Progenitor cell of endocrine pancreas (in vitro differentiated cells): ENCODE measurements around the gene SCNN1A. TPM values are rescaled to one million over a fixed set of nuclear protein-coding genes. Genes with fewer than 3 reads are reported as not detected.
A peak's percentile ranks its signal among the peaks of the same experiment; 100 is the strongest.

Experiments used
- DNase-seq: peaks from one replicate; pipeline ENCODE4 v3.0.0; 2021; ENCODE audit warnings: low spot score; ENCODE audit not compliant: unreplicated experiment
- H3K27ac Mint-ChIP-seq: 2 replicates; pipeline ENCODE4 v1.8.0; 2021; ENCODE audit warnings: mild to moderate bottlenecking, moderate library complexity, mixed read lengths
- H3K27me3 Mint-ChIP-seq: 2 replicates; pipeline ENCODE4 v1.8.0; 2021; ENCODE audit warnings: mixed read lengths
- H3K36me3 Mint-ChIP-seq: 2 replicates; pipeline ENCODE4 v1.8.0; 2022; ENCODE audit warnings: mixed read lengths; ENCODE audit not compliant: insufficient read depth
- H3K4me1 Mint-ChIP-seq: 2 replicates; pipeline ENCODE4 v1.8.0; 2021; ENCODE audit warnings: low read depth, mixed read lengths
- H3K4me3 Mint-ChIP-seq: 2 replicates; pipeline ENCODE4 v1.8.0; 2021; ENCODE audit warnings: low read depth, mild to moderate bottlenecking, moderate library complexity, mixed read lengths
- H3K9me3 Mint-ChIP-seq: 2 replicates; pipeline ENCODE4 v1.8.0; 2021; ENCODE audit warnings: low read depth, mixed read lengths
- CTCF ChIP-seq: fragments of 200-600 bp; sonication (generic); IDR thresholded peaks from one replicate; pipeline ENCODE4 v1.5.0; 2021; ENCODE audit warnings: antibody characterized with exemption, mild to moderate bottlenecking; ENCODE audit not compliant: unreplicated experiment
- total RNA-seq: library from RNA; stranded (reverse); gene quantifications from 2 replicates; pipeline ENCODE4 v1.2.1, GENCODE V29; 2021

The SCNN1A gene
- total RNA-seq, 1 donor from 2014 or later = 14.3 TPM

DNA sequence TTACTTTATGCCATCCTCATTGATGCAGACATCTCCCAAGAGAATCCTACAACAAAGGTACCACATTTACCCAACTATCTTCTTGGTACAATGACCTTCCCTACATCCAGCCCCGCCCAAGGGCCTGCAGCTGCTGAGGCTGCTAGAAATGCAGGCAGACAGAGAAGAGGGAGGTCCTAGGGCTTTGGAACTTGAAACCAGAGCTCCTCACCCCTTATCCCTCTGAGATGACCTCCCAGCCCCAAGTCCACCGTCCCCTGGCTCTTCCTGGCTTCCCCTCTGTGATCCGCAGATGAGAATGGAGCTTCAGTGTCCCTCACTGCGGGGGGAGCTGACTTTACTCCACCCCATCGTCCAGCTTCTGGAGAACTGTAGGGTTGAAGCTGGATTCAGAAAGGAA lies 31.8 kb downstream of the SCNN1A start:
- no peak overlapping the region for H3K27ac Mint-ChIP-seq
- no peak for TF ChIP-seq CTCF
- DNase-seq = no peak
- no peaks in the 10 kb centered on the region for H3K36me3 Mint-ChIP-seq
- H3K4me3 Mint-ChIP-seq = no peak overlapping the region
- H3K9me3 Mint-ChIP-seq = no peaks in the 10 kb centered on the region
- H3K27me3 Mint-ChIP-seq = peaks cover 4% of the 10 kb centered on the region
- peaks cover 12% of the 10 kb centered on the region for H3K4me1 Mint-ChIP-seq

GRCh38 chr12:6342140-6342889 lies 33.0 kb downstream of the SCNN1A start:
- Mint-ChIP-seq H3K27me3 (peaks cover 4% of the 10 kb centered on the region), H3K27ac (no peak overlapping the region), H3K9me3 (no peaks in the 10 kb centered on the region), H3K4me3 (no peak overlapping the region), H3K4me1 (peaks cover 12% of the 10 kb centered on the region), H3K36me3 (no peaks in the 10 kb centered on the region)
- TF ChIP-seq CTCF = no peak
- DNase-seq = no peak

DNA sequence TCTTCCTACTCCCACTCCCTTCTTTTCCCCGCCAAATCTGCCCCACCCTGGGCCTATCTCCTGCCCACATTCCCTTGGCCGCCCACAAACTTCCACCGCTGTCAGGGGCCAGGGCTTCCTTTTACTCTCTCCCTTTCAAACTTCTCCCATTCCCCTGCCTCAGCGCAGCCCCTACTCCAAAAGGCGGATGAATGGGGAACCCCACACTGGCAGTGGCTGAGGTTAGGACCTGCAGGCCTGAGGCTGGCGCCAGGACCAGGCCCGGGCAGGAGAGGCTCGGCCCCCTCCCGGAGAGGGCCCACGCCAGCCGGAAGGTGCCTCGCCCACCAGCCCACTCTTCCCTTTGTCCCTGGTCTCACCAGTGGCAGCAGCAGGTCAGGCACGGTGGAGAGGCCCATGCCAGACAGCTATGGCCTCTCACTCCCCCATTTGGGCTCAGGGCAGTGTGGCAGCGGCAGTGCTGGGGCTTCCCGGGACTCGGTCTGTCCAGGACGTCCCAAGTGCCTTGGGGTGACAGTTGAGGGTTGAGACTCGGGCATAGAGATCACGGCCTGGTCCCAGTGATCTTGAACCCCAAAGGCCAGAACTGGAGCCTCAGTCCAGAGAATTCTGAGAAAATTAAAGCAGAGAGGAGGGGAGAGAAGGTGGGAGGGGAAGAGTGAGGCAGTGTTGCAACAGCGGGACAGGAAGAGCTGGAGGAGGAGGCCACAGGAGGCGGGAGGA lies 33.8 kb downstream of the SCNN1A start, which contains the start of gene TNFRSF1A:
TNFRSF1A (minus strand) TSS at position 660 of the 723 bp plus-strand sequence; CDS start at position 398, 262 bp downstream.
- TF ChIP-seq CTCF = no peak
- no peaks in the 10 kb centered on the region for H3K27me3 Mint-ChIP-seq
- H3K4me3 Mint-ChIP-seq = no peak within 1 kb of the TSS
- H3K27ac Mint-ChIP-seq = no peak within 1 kb of the TSS
- H3K36me3 Mint-ChIP-seq = no peaks in the 10 kb centered on the region
- peak; percentile 34 for DNase-seq
- H3K4me1 Mint-ChIP-seq = peaks cover 17% of the 10 kb centered on the region
- H3K9me3 Mint-ChIP-seq = no peaks in the 10 kb centered on the region

DNA sequence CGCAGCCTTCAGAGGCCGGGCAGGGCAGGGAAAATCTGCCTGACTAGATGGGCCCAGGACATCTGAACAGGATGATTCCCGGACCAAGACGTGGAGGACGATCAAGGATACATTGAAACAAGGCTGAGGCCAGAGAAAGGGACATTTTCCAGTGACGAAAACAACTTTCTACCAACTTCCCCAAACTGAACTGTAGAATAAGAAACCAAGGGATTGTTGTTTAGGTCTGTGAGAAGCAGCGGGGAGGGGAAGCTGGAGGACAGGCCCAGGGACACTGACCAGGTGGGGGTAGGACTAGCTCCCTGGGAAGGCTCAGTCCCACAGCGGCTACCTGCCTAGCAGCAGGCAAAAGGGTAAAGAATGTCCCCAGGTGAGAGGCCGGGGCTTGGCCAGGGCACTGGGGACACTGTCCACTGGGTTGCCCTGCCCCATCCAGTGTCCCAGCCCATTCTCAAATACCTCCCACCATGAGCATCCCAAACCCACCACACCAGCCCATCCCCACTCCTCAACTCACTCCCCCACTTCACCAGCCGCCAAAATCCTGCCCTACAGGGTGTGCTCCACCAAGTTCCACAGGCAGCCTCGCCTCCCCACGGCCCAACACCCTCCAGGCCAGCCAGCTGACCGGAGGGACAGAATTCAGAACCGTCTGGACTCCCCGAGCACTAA lies 34.5 kb downstream of the SCNN1A start:
- no peak overlapping the region for H3K4me3 Mint-ChIP-seq
- TF ChIP-seq CTCF = no peak
- H3K27ac Mint-ChIP-seq = no peak overlapping the region
- H3K36me3 Mint-ChIP-seq = no peaks in the 10 kb centered on the region
- H3K27me3 Mint-ChIP-seq = no peaks in the 10 kb centered on the region
- H3K9me3 Mint-ChIP-seq = no peaks in the 10 kb centered on the region
- DNase-seq = no peak
- peaks cover 24% of the 10 kb centered on the region for H3K4me1 Mint-ChIP-seq

DNA sequence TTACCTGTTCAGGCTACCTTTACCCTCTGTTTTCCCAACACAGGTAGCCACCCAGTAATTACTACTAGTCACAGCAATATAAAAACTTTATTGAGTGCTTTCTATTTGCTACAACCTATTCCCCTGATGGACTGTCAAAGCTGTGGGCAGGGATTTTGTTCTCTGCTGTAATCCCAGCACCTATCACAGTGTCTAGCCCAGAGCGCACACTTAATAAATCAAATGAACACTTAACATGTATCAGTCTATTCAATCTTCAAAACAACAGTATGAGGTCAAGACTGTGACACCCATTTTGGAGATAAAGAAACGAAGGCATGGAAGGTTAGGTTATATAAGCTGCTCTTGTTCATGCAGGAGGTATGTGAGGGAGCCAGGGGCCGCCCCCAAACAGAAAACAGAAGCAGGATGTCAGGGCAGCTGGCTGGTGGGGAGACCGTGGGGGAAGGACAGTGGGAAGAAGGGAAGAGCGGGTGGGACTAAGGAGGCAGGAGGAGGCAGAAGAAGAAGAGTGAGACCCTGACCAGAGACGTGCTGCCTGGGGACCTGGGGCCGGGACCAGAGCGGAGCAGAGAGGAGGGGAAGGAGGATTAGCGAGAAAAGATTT lies 35.2 kb downstream of the SCNN1A start:
- H3K4me3 Mint-ChIP-seq = no peak overlapping the region
- DNase-seq = no peak
- H3K9me3 Mint-ChIP-seq = no peaks in the 10 kb centered on the region
- no peaks in the 10 kb centered on the region for H3K27me3 Mint-ChIP-seq
- H3K27ac Mint-ChIP-seq = no peak overlapping the region
- H3K4me1 Mint-ChIP-seq = peaks cover 32% of the 10 kb centered on the region
- no peaks in the 10 kb centered on the region for H3K36me3 Mint-ChIP-seq
- no peak for TF ChIP-seq CTCF
